Psoas muscle (tissue), 8 donors: Measurements from ENCODE around the gene TNS3. TPM values are rescaled to one million over a fixed set of nuclear protein-coding genes. Genes with fewer than 3 reads are reported as not detected.
"Not testable (repeated sequence)": the region's sequence is repeated elsewhere in the genome, so short reads cannot be mapped to it uniquely, and the experiment has no call there.

Experiments
- ATAC-seq, 4 donors: fragments of 200-7000 bp; cut with Tn5 transposase; one replicate each; pipeline ENCODE4 v1.9.1; 2020; ENCODE audit warnings: moderate library complexity in 3 of 4, mild to moderate bottlenecking in 2 of 4
- DNase-seq, 2 donors: peaks; one replicate each; pipeline ENCODE4 v3.0.0-alpha.2; 2020
- H3K27ac ChIP-seq: fragments of 200-600 bp; one replicate; pipeline ENCODE4 v1.8.0; 2022
- H3K27me3 ChIP-seq, 3 donors: fragments of 200-600 bp in 1 of 3; one replicate each; pipeline versions ENCODE4 v1.6.1 to v1.8.0; 2013 to 2022; ENCODE audit warnings: low read length in 2 of 3, mild to moderate bottlenecking in 2 of 3, moderate library complexity in 1 of 3; ENCODE audit not compliant: insufficient read depth in 3 of 3
- H3K36me3 ChIP-seq, 2 donors: fragments of 200-600 bp in 1 of 2; one replicate each; pipeline versions ENCODE4 v1.6.1 to v1.8.0; 2013 to 2022; ENCODE audit warnings: low read depth in 1 of 2, mild to moderate bottlenecking in 1 of 2, moderate library complexity in 1 of 2; ENCODE audit not compliant: insufficient read depth in 1 of 2
- H3K4me1 ChIP-seq: fragments of 200-600 bp; one replicate; pipeline ENCODE4 v1.8.0; 2022
- H3K4me3 ChIP-seq: fragments of 200-600 bp; one replicate; pipeline ENCODE4 v1.8.0; 2022; ENCODE audit warnings: mild to moderate bottlenecking
- H3K9me3 ChIP-seq: fragments of 200-600 bp; one replicate; pipeline ENCODE4 v1.8.0; 2022
- CTCF ChIP-seq: fragments of 200-600 bp; IDR thresholded peaks from one replicate; pipeline ENCODE4 v1.8.0; 2022; ENCODE audit warnings: antibody characterized with exemption
- WGBS, 3 donors: extraction: QIAGEN DNeasy Blood & Tissue Kit; methylation state at CpG; one replicate each; pipeline versions ENCODE4 v1.1.6 to v1.1.7; 2013; 5-methylcytosine and 5-hydroxymethylcytosine counted together
- intact Hi-C, 2 donors: fragments of 100-400 bp; cut with DNase I; formaldehyde crosslinking; loops; one replicate each; pipeline versions ENCODE4 v1.11.0 to v1.14.2; 2022
- polyA plus RNA-seq, 3 donors: library from polyadenylated mRNA; stranded (reverse); fragments of 200-250 nt; gene quantifications; one replicate each; pipeline ENCODE4 v1.2.3, GENCODE V29; 2013
- total RNA-seq, 4 donors: library from RNA; stranded (reverse); fragmentation: NEBNext Ultra II Directional in 2 of 4; extraction: Animal tissue kit (Norgen Biotek cat#: 25700) in 2 of 4; gene quantifications; one replicate each; pipeline versions ENCODE4 v1.2.1 to v1.2.4, GENCODE V29; 2021 to 2023
- donor health status: healthy with polysubstance abuse.
- donor health status: DM: no; HTN: no; CAD: no; lungs with moderate emphysema.
- donor health status: Bipolar disorder and iron deficiency.
- donor health status: healthy.
- donor health status: DM: yes; HTN: yes; CAD: no.
- donor health status: DM: no; HTN: no; CAD: no.
- donor health status: DM: no; HTN: no; CAD: no.
- donor health status: DM: yes; HTN: yes; CAD: no.

Gene TNS3
- total and polyA plus RNA-seq, 7 donors: 11.5 to 75.3 (median 35.0) TPM

- TF ChIP-seq CTCF: no peak
- intact Hi-C loops: loop anchor here (5.0 to 10.0 kb wide), 2 partner anchors 133 to 140 kb away; partner anchors contain the start of gene TNS3 (in 1 of the 2)
- ATAC-seq (peak in 3 of 4 donors; percentile 33 to 48 (median 46)), DNase-seq (no peak)
- peak overlapping the region; percentile 10 for H3K27ac ChIP-seq
- H3K36me3 ChIP-seq: peaks cover 5 to 23% of the 10 kb centered on the region in 2 donors
- no peaks in the 10 kb centered on the region for H3K9me3 ChIP-seq
- peaks cover 40% of the 10 kb centered on the region for H3K4me1 ChIP-seq
- H3K4me3 ChIP-seq: no peak overlapping the region
- H3K27me3 ChIP-seq: no peaks in the 10 kb centered on the region
- 62 to 74% (median 71%) methylated on average over 11 of the region's 11 CpGs for WGBS, 3 donors
Measured at GRCh38 chr7:47441796-47442604, 139.9 kb downstream of the TNS3 start.

- intact Hi-C loops: loop anchor here (5.0 to 10.0 kb wide), 2 partner anchors 134 to 141 kb away; partner anchors contain the start of gene TNS3 (in 1 of the 2)
- peaks cover 5 to 29% of the 10 kb centered on the region in 2 donors for H3K36me3 ChIP-seq
- ATAC-seq, H3K27me3 ChIP-seq, H3K9me3 ChIP-seq, H3K4me3 ChIP-seq, DNase-seq, H3K27ac ChIP-seq: not testable (repeated sequence)
- 53 to 61% (median 60%) methylated on average over 8 of the region's 8 CpGs for WGBS, 3 donors
- peaks cover 35% of the 10 kb centered on the region for H3K4me1 ChIP-seq
Measured at GRCh38 chr7:47441048-47441447, 140.9 kb downstream of the TNS3 start.

- Histone ChIP-seq H3K27ac (no peak overlapping the region), H3K4me1 (peaks cover 29% of the 10 kb centered on the region), H3K4me3 (no peak overlapping the region), H3K9me3 (no peaks in the 10 kb centered on the region), H3K27me3 (no peaks in the 10 kb centered on the region), H3K36me3 (peaks cover 5 to 31% of the 10 kb centered on the region in 2 donors)
- no peak for TF ChIP-seq CTCF
- 0 to 83% (median 51%) methylated on average over 1 of the region's 1 CpG for WGBS, 3 donors
- intact Hi-C loops: loop anchor here (5.0 to 10.0 kb wide), 2 partner anchors 134 to 142 kb away; partner anchors contain the start of gene TNS3 (in 1 of the 2)
- ATAC-seq (no peak), DNase-seq (no peak)
Measured at GRCh38 chr7:47440320-47440719, 141.6 kb downstream of the TNS3 start.

- ATAC-seq: no peak
- intact Hi-C loops: loop anchor here (5.0 kb wide), 3 partner anchors 167 to 378 kb away; no protein-coding TSS in a partner anchor
Measured at GRCh38 chr7:47439181-47439667, 142.7 kb downstream of the TNS3 start.

More at GRCh38 chr7:47439181-47439667, 142.7 kb downstream of the TNS3 start:
- WGBS, 3 donors: 95 to 97% (median 96%) methylated on average over 15 to 17 of the region's 17 CpGs
- Histone ChIP-seq H3K9me3 (no peaks in the 10 kb centered on the region), H3K27me3 (no peaks in the 10 kb centered on the region), H3K27ac (no peak overlapping the region), H3K4me3 (no peak overlapping the region), H3K4me1 (peaks cover 18% of the 10 kb centered on the region), H3K36me3 (peaks cover 9 to 42% of the 10 kb centered on the region in 2 donors)
- no peak for TF ChIP-seq CTCF
- DNase-seq: no peak
